Vagina (tissue), 2 donors: ENCODE results near the gene PTPRG. TPM values are rescaled to one million over a fixed set of nuclear protein-coding genes. Genes with fewer than 3 reads are reported as not detected.

ENCODE experiments used
- DNase-seq, 2 donors: peaks; one replicate each; pipeline ENCODE4 v3.0.0-alpha.2; 2017; ENCODE audit errors: extremely low spot score in 2 of 2
- H3K27ac ChIP-seq: fragments of 200-600 bp; sonication (generic); one replicate; pipeline ENCODE4 v1.5.1; 2019
- H3K27me3 ChIP-seq: fragments of 200-600 bp; sonication (generic); one replicate; pipeline ENCODE4 v1.5.1; 2019
- H3K36me3 ChIP-seq, 2 donors: fragments of 200-600 bp; sonication (generic); one replicate each; pipeline ENCODE4 v1.5.1; 2017 to 2019
- H3K4me1 ChIP-seq: fragments of 200-600 bp; sonication (generic); one replicate; pipeline ENCODE4 v1.5.1; 2019
- H3K4me3 ChIP-seq, 2 donors: fragments of 200-600 bp; sonication (generic); 1 replicate in 1 of 2; 2 replicates in 1 of 2; pipeline ENCODE4 v1.5.1; 2016 to 2019
- H3K9me3 ChIP-seq: fragments of 200-600 bp; sonication (generic); one replicate; pipeline ENCODE4 v1.5.1; 2019
- CTCF ChIP-seq, 3 experiments: fragments of 450-650 bp in 2 of 3; fragments of 200-600 bp in 1 of 3; sonication (generic) in 1 of 3; IDR thresholded peaks; one replicate each; pipeline ENCODE4 v1.5.1; 2017 to 2019; ENCODE audit warnings: antibody characterized with exemption in 3 of 3, mild to moderate bottlenecking in 2 of 3, moderate library complexity in 2 of 3
- POLR2A ChIP-seq, 2 donors: fragments of 450-650 bp; IDR thresholded peaks; one replicate each; pipeline ENCODE4 v1.6.1; 2017; ENCODE audit warnings: antibody characterized with exemption in 2 of 2, mild to moderate bottlenecking in 2 of 2, moderate library complexity in 2 of 2
- POLR2AphosphoS5 ChIP-seq, 2 donors: sonication (generic); formaldehyde crosslinking; IDR thresholded peaks; one replicate each; pipeline ENCODE4 v1.9.0; 2017; ENCODE audit warnings: antibody characterized with exemption in 2 of 2, mild to moderate bottlenecking in 2 of 2, low read depth in 1 of 2; ENCODE audit not compliant: insufficient read depth in 1 of 2
- intact Hi-C: fragments of 100-400 bp; cut with DNase I; formaldehyde crosslinking; loops from one replicate; pipeline ENCODE4 v1.15.1; 2023
- total RNA-seq: library from RNA; depleted of rRNA; stranded (reverse); fragments of >200 nt; gene quantifications from one replicate; pipeline ENCODE4 v1.2.3, GENCODE V29; 2016

Gene PTPRG
- total RNA-seq, 1 donor from 2014 or later: 47.6 TPM

GRCh38 chr3:62236016-62236415 lies 674.6 kb downstream of the PTPRG start:
- no peak for DNase-seq
- Histone ChIP-seq H3K27ac (no peak overlapping the region), H3K36me3 (no peaks in the 10 kb centered on the region), H3K4me1 (peaks cover 12% of the 10 kb centered on the region), H3K27me3 (no peaks in the 10 kb centered on the region), H3K9me3 (no peaks in the 10 kb centered on the region), H3K4me3 (no peak overlapping the region)
- intact Hi-C loops: no loop called here
- TF ChIP-seq CTCF (IDR thresholded peaks at IDR 0.05) (no peak), POLR2AphosphoS5 (IDR thresholded peaks at IDR 0.05; ENCODE audit: insufficient read depth in 1 of 2, low read depth in 1 of 2) (no peak), POLR2A (IDR thresholded peaks at IDR 0.05) (no peak)

GRCh38 chr3:62237286-62237948 lies 676.0 kb downstream of the PTPRG start:
- H3K27me3 ChIP-seq: no peaks in the 10 kb centered on the region
- no peak for DNase-seq
- TF ChIP-seq CTCF (IDR thresholded peaks at IDR 0.05) (no peak), POLR2AphosphoS5 (IDR thresholded peaks at IDR 0.05; ENCODE audit: insufficient read depth in 1 of 2, low read depth in 1 of 2) (no peak), POLR2A (IDR thresholded peaks at IDR 0.05) (no peak)
- H3K36me3 ChIP-seq: no peaks in the 10 kb centered on the region
- no peak overlapping the region for H3K27ac ChIP-seq
- intact Hi-C loops: no loop called here
- H3K4me1 ChIP-seq: peaks cover 12% of the 10 kb centered on the region
- no peak overlapping the region for H3K4me3 ChIP-seq
- H3K9me3 ChIP-seq: no peaks in the 10 kb centered on the region

- DNase-seq: no peak
- H3K27ac ChIP-seq: no peak overlapping the region
- H3K4me1 ChIP-seq: peaks cover 12% of the 10 kb centered on the region
- intact Hi-C loops: no loop called here
- no peak for TF ChIP-seq CTCF (IDR thresholded peaks at IDR 0.05)
- no peak for TF ChIP-seq POLR2A (IDR thresholded peaks at IDR 0.05)
- no peak for TF ChIP-seq POLR2AphosphoS5 (IDR thresholded peaks at IDR 0.05; ENCODE audit: insufficient read depth in 1 of 2, low read depth in 1 of 2)
- no peak overlapping the region for H3K4me3 ChIP-seq
- no peaks in the 10 kb centered on the region for H3K27me3 ChIP-seq
- H3K9me3 ChIP-seq: no peaks in the 10 kb centered on the region
- H3K36me3 ChIP-seq: no peaks in the 10 kb centered on the region
Observed at GRCh38 chr3:62238003-62238402, 676.6 kb downstream of the PTPRG start.

GRCh38 chr3:62238431-62238830 lies 677.1 kb downstream of the PTPRG start:
- Histone ChIP-seq H3K27ac (no peak overlapping the region), H3K9me3 (no peaks in the 10 kb centered on the region), H3K27me3 (no peaks in the 10 kb centered on the region), H3K4me1 (peaks cover 12% of the 10 kb centered on the region), H3K4me3 (no peak overlapping the region), H3K36me3 (no peaks in the 10 kb centered on the region)
- intact Hi-C loops: no loop called here
- DNase-seq: no peak
- TF ChIP-seq POLR2AphosphoS5 (IDR thresholded peaks at IDR 0.05; ENCODE audit: insufficient read depth in 1 of 2, low read depth in 1 of 2) (no peak), POLR2A (IDR thresholded peaks at IDR 0.05) (no peak), CTCF (IDR thresholded peaks at IDR 0.05) (no peak)

- Histone ChIP-seq H3K36me3 (no peaks in the 10 kb centered on the region), H3K9me3 (no peaks in the 10 kb centered on the region), H3K27ac (no peak overlapping the region), H3K4me1 (peaks cover 8% of the 10 kb centered on the region), H3K4me3 (no peak overlapping the region), H3K27me3 (no peaks in the 10 kb centered on the region)
- TF ChIP-seq POLR2AphosphoS5 (IDR thresholded peaks at IDR 0.05; ENCODE audit: insufficient read depth in 1 of 2, low read depth in 1 of 2) (no peak), POLR2A (IDR thresholded peaks at IDR 0.05) (no peak), CTCF (IDR thresholded peaks at IDR 0.05) (no peak)
- no peak for DNase-seq
- intact Hi-C loops: no loop called here
Observed at GRCh38 chr3:62241279-62241678, 679.9 kb downstream of the PTPRG start.
